Duodenal mucosa (tissue), 2 donors: Measurements from ENCODE around the gene PRKCD.

Source experiments
- H3K27ac ChIP-seq: one replicate; pipeline ENCODE4 v1.7.0; 2013; ENCODE audit warnings: low read depth, low read length
- H3K27me3 ChIP-seq, 2 donors: one replicate each; pipeline ENCODE4 v1.7.0; 2013; ENCODE audit warnings: low read length in 2 of 2, control low read depth in 1 of 2; ENCODE audit not compliant: insufficient read depth in 2 of 2, control insufficient read depth in 1 of 2
- H3K36me3 ChIP-seq, 2 donors: one replicate each; pipeline ENCODE4 v1.7.0; 2013; ENCODE audit warnings: low read length in 2 of 2, control low read depth in 1 of 2; ENCODE audit not compliant: insufficient read depth in 2 of 2, control insufficient read depth in 1 of 2
- H3K4me1 ChIP-seq, 2 donors: one replicate each; pipeline ENCODE4 v1.7.0; 2013; ENCODE audit warnings: low read length in 2 of 2, control low read depth in 1 of 2; ENCODE audit not compliant: insufficient read depth in 2 of 2, control insufficient read depth in 1 of 2
- H3K4me3 ChIP-seq, 2 donors: one replicate each; pipeline ENCODE4 v1.7.0; 2013; ENCODE audit warnings: low read length in 2 of 2, low read depth in 1 of 2
- H3K9ac ChIP-seq, 2 donors: one replicate each; pipeline ENCODE4 v1.7.0; 2013; ENCODE audit warnings: low read length in 2 of 2, low read depth in 1 of 2
- H3K9me3 ChIP-seq, 2 donors: one replicate each; pipeline ENCODE4 v1.7.0; 2013; ENCODE audit warnings: low read length in 2 of 2, control low read depth in 1 of 2; ENCODE audit not compliant: control insufficient read depth in 1 of 2

PRKCD gene

GRCh38 chr3:53123510-53123909, 37.5 kb upstream of the PRKCD start:
- Histone ChIP-seq H3K27me3 (no peaks in the 10 kb centered on the region), H3K4me3 (no peak overlapping the region), H3K36me3 (peaks cover 19 to 66% of the 10 kb centered on the region in 2 donors), H3K9me3 (no peaks in the 10 kb centered on the region), H3K9ac (no peak overlapping the region), H3K4me1 (peaks cover 0 to 8% of the 10 kb centered on the region in 2 donors), H3K27ac (no peak overlapping the region)

- no peak overlapping the region for H3K4me3 ChIP-seq
- H3K36me3 ChIP-seq, result peaks cover 15 to 63% of the 10 kb centered on the region in 2 donors
- H3K9me3 ChIP-seq, result no peaks in the 10 kb centered on the region
- no peak overlapping the region for H3K9ac ChIP-seq
- H3K27ac ChIP-seq, result no peak overlapping the region
- no peaks in the 10 kb centered on the region for H3K27me3 ChIP-seq
- peaks cover 2 to 8% of the 10 kb centered on the region in 2 donors for H3K4me1 ChIP-seq
These were observed 37.1 kb upstream of the PRKCD start for GRCh38 chr3:53123953-53124352.

- Histone ChIP-seq H3K27ac (no peak overlapping the region), H3K27me3 (no peaks in the 10 kb centered on the region), H3K9me3 (no peaks in the 10 kb centered on the region), H3K4me3 (no peak overlapping the region), H3K36me3 (peaks cover 15 to 41% of the 10 kb centered on the region in 2 donors), H3K4me1 (peaks cover 17 to 20% of the 10 kb centered on the region in 2 donors), H3K9ac (no peak overlapping the region)
These were observed 34.4 kb upstream of the PRKCD start for GRCh38 chr3:53126601-53127000.

- H3K27ac ChIP-seq, result no peak overlapping the region
- peaks cover 20 to 21% of the 10 kb centered on the region in 2 donors for H3K4me1 ChIP-seq
- no peaks in the 10 kb centered on the region for H3K9me3 ChIP-seq
- peaks cover 3 to 15% of the 10 kb centered on the region in 2 donors for H3K36me3 ChIP-seq
- H3K4me3 ChIP-seq, result peak overlapping the region; percentile 75 to 88
- H3K9ac ChIP-seq, result peak overlapping the region; percentile 76 to 94
- H3K27me3 ChIP-seq, result no peaks in the 10 kb centered on the region
These were observed 31.7 kb upstream of the PRKCD start for GRCh38 chr3:53129344-53129743.

GRCh38 chr3:53130179-53131061, 30.6 kb upstream of the PRKCD start, which contains the start of gene RFT1:
Gene RFT1, minus strand, starts transcription at chr3:53130435. Its CDS starts 35 bp downstream, at chr3:53130400.
- H3K4me1 ChIP-seq, result peaks cover 26 to 30% of the 10 kb centered on the region in 2 donors
- peak within 1 kb of the TSS; percentile 76 to 94 for H3K9ac ChIP-seq
- H3K4me3 ChIP-seq, result peak within 1 kb of the TSS; percentile 75 to 88
- no peaks in the 10 kb centered on the region for H3K27me3 ChIP-seq
- H3K36me3 ChIP-seq, result peaks cover 0 to 5% of the 10 kb centered on the region in 2 donors
- no peaks in the 10 kb centered on the region for H3K9me3 ChIP-seq
- H3K27ac ChIP-seq, result peak within 1 kb of the TSS; percentile 87

- Histone ChIP-seq H3K27me3 (no peaks in the 10 kb centered on the region), H3K9ac (peak overlapping the region; percentile 76 to 94), H3K4me3 (peak overlapping the region; percentile 75 to 88), H3K4me1 (peaks cover 26 to 30% of the 10 kb centered on the region in 2 donors), H3K36me3 (no peaks in the 10 kb centered on the region), H3K27ac (no peak overlapping the region), H3K9me3 (no peaks in the 10 kb centered on the region)
These were observed 29.9 kb upstream of the PRKCD start for GRCh38 chr3:53131096-53131495.

- Histone ChIP-seq H3K27me3 (no peaks in the 10 kb centered on the region), H3K4me1 (peaks cover 26 to 30% of the 10 kb centered on the region in 2 donors), H3K4me3 (no peak overlapping the region), H3K9ac (no peak overlapping the region), H3K9me3 (no peaks in the 10 kb centered on the region), H3K36me3 (no peaks in the 10 kb centered on the region), H3K27ac (no peak overlapping the region)
These were observed 28.7 kb upstream of the PRKCD start for GRCh38 chr3:53132347-53132746.

GRCh38 chr3:53134631-53135232, 26.3 kb upstream of the PRKCD start:
- H3K9ac ChIP-seq, result peak overlapping the region in 1 of 2 donors; percentile 41
- H3K36me3 ChIP-seq, result no peaks in the 10 kb centered on the region
- peaks cover 18 to 20% of the 10 kb centered on the region in 2 donors for H3K4me1 ChIP-seq
- H3K27me3 ChIP-seq, result no peaks in the 10 kb centered on the region
- H3K27ac ChIP-seq, result no peak overlapping the region
- H3K4me3 ChIP-seq, result no peak overlapping the region
- H3K9me3 ChIP-seq, result no peaks in the 10 kb centered on the region

GRCh38 chr3:53137221-53137620, 23.8 kb upstream of the PRKCD start:
- Histone ChIP-seq H3K27me3 (no peaks in the 10 kb centered on the region), H3K4me3 (no peak overlapping the region), H3K27ac (no peak overlapping the region), H3K4me1 (peaks cover 14 to 25% of the 10 kb centered on the region in 2 donors), H3K36me3 (no peaks in the 10 kb centered on the region), H3K9ac (no peak overlapping the region), H3K9me3 (no peaks in the 10 kb centered on the region)

GRCh38 chr3:53137835-53138446, 23.1 kb upstream of the PRKCD start:
- Histone ChIP-seq H3K9me3 (no peaks in the 10 kb centered on the region), H3K36me3 (no peaks in the 10 kb centered on the region), H3K4me3 (no peak overlapping the region), H3K27ac (no peak overlapping the region), H3K9ac (no peak overlapping the region), H3K27me3 (no peaks in the 10 kb centered on the region), H3K4me1 (peaks cover 19 to 25% of the 10 kb centered on the region in 2 donors)
